Mammary epithelial cell (primary cell): ENCODE measurements around the gene CD81.
"Not testable (repeated sequence)": the region's sequence is repeated elsewhere in the genome, so short reads cannot be mapped to it uniquely, and the experiment has no call there.

Experiments used
- CTCF ChIP-seq, 2 donors: IDR thresholded peaks in 1 of 2; conservative IDR thresholded peaks in 1 of 2; 2 replicates each; pipeline ENCODE4 v1.5.1; 2011 to 2012; ENCODE audit warnings: inconsistent platforms in 2 of 2, low read length in 2 of 2, mild to moderate bottlenecking in 2 of 2, control low read depth in 1 of 2, low read depth in 1 of 2; ENCODE audit not compliant: insufficient read depth in 1 of 2; ENCODE audit errors: extremely low read depth in 1 of 2
- EZH2 ChIP-seq: IDR thresholded peaks from 2 replicates; pipeline ENCODE4 v1.6.1; 2012; ENCODE audit warnings: low read length, inconsistent platforms, borderline replicate concordance

DNA sequence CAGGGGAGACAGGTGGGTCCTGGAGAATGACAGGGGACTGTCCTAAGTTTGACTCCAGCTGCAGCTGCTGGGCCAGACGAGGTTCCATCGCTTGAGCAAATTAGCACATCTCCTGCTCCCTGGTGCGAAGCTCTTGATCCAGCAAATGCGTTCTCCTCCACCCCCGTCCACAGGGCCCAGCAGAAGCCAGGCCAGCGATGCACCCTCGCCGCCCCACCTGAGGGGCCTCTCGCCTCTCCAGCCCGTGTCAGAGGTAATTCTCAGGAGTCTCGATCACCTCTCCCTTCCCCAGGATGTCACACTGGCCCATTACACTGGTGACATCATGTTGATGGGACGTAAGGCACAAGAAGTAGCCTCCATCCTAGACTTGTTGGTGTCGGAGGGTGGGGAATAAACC, 19.5 kb upstream of the CD81 start:
- not testable (repeated sequence) for TF ChIP-seq CTCF (conservative IDR thresholded peaks at IDR 0.05 in 1 of 2, IDR thresholded peaks at IDR 0.05 in 1 of 2; ENCODE audit: extremely low read depth in 1 of 2, insufficient read depth in 1 of 2, low read depth in 1 of 2, low read length in 2 of 2); EZH2
